ENCODE data around the gene SRP9.
A peak's percentile ranks its signal among the peaks of the same experiment; 100 is the strongest.
"Not testable (repeated sequence)": the region's sequence is repeated elsewhere in the genome, so short reads cannot be mapped to it uniquely, and the experiment has no call there.

The SRP9 gene

GRCh38 chr1:225817611-225818061 lies 40.0 kb downstream of the SRP9 start:
- peak in 1 of 2 experiments; percentile 57 for DNase-seq

GRCh38 chr1:225818229-225818628 lies 40.6 kb downstream of the SRP9 start:
- DNase-seq, result no peak

GRCh38 chr1:225819346-225820192 lies 41.9 kb downstream of the SRP9 start:
- DNase-seq, result no peak

- no peak for DNase-seq
Measured at GRCh38 chr1:225820522-225821120, 43.0 kb downstream of the SRP9 start.

GRCh38 chr1:225822655-225823403 lies 45.2 kb downstream of the SRP9 start:
- no peak for DNase-seq

- no peak for DNase-seq
Measured at GRCh38 chr1:225823811-225824261, 46.2 kb downstream of the SRP9 start.

GRCh38 chr1:225824533-225824941 lies 46.9 kb downstream of the SRP9 start:
- DNase-seq, result no peak

- DNase-seq, result peak; percentile 50 to 58
Measured at GRCh38 chr1:225825078-225825477, 47.5 kb downstream of the SRP9 start.

GRCh38 chr1:225825607-225826007 lies 48.0 kb downstream of the SRP9 start:
- DNase-seq, result peak; percentile 50 to 70

- DNase-seq, result no peak
Measured at GRCh38 chr1:225827076-225827475, 49.5 kb downstream of the SRP9 start.

GRCh38 chr1:225828706-225829345 lies 51.2 kb downstream of the SRP9 start:
- DNase-seq, result no peak

GRCh38 chr1:225830841-225831240 lies 53.2 kb downstream of the SRP9 start:
- DNase-seq, result no peak

- no peak for DNase-seq
Measured at GRCh38 chr1:225834417-225835329, 57.0 kb downstream of the SRP9 start.

- no peak for DNase-seq
Measured at GRCh38 chr1:225835856-225836255, 58.2 kb downstream of the SRP9 start.

- not testable (repeated sequence) for DNase-seq
Measured at GRCh38 chr1:225836296-225836695, 58.7 kb downstream of the SRP9 start.

- DNase-seq, result no peak
Measured at GRCh38 chr1:225838793-225839192, 61.2 kb downstream of the SRP9 start.
